Heart left ventricle (tissue), 16 donors: Measurements from ENCODE around the gene SRI. TPM values are rescaled to one million over a fixed set of nuclear protein-coding genes. Genes with fewer than 3 reads are reported as not detected.

Experiments used
- ATAC-seq, 4 donors: fragments of 200-7000 bp; cut with Tn5 transposase; one replicate each; pipeline ENCODE4 v1.9.1; 2020 to 2022; ENCODE audit warnings: moderate library complexity in 4 of 4, mild to moderate bottlenecking in 3 of 4, moderate number of reproducible peaks in 1 of 4
- DNase-seq, 5 donors: peaks; one replicate each; pipeline ENCODE4 v3.0.0-alpha.2; 2020
- H3K27ac ChIP-seq, 12 donors: fragments of 200-600 bp; sonication (generic) in 4 of 12; one replicate each; pipeline versions ENCODE4 v1.5.0 to v1.8.0; 2016 to 2022; ENCODE audit warnings: mild to moderate bottlenecking in 2 of 12
- H3K27me3 ChIP-seq, 9 donors: fragments of 200-600 bp; sonication (generic) in 2 of 9; one replicate each; pipeline versions ENCODE4 v1.5.1 to v1.8.0; 2016 to 2022; ENCODE audit warnings: mild to moderate bottlenecking in 3 of 9
- H3K36me3 ChIP-seq, 9 donors: fragments of 200-600 bp; sonication (generic) in 2 of 9; one replicate each; pipeline versions ENCODE4 v1.5.0 to v1.8.0; 2018 to 2022; ENCODE audit warnings: mild to moderate bottlenecking in 2 of 9
- H3K4me1 ChIP-seq, 12 donors: fragments of 200-600 bp; sonication (generic) in 4 of 12; one replicate each; pipeline versions ENCODE4 v1.5.0 to v1.8.0; 2016 to 2022; ENCODE audit warnings: mild to moderate bottlenecking in 3 of 12
- H3K4me3 ChIP-seq, 12 donors: fragments of 200-600 bp; sonication (generic) in 4 of 12; one replicate each; pipeline versions ENCODE4 v1.5.0 to v1.8.0; 2017 to 2022; ENCODE audit warnings: mild to moderate bottlenecking in 9 of 12, moderate library complexity in 4 of 12
- H3K9me3 ChIP-seq, 12 donors: fragments of 200-600 bp; sonication (generic) in 4 of 12; one replicate each; pipeline versions ENCODE4 v1.5.0 to v1.8.0; 2016 to 2022; ENCODE audit warnings: mild to moderate bottlenecking in 1 of 12
- CTCF ChIP-seq, 12 donors: fragments of 200-600 bp; sonication (generic) in 4 of 12; IDR thresholded peaks; one replicate each; pipeline versions ENCODE4 v1.5.0 to v1.8.0; 2018 to 2022; ENCODE audit warnings: antibody characterized with exemption in 12 of 12, mild to moderate bottlenecking in 5 of 12
- POLR2A ChIP-seq, 2 donors: fragments of 450-650 bp; IDR thresholded peaks; one replicate each; pipeline ENCODE4 v1.6.1; 2017; ENCODE audit warnings: antibody characterized with exemption in 2 of 2, mild to moderate bottlenecking in 2 of 2, moderate library complexity in 2 of 2
- WGBS, 4 donors: extraction: QIAGEN DNeasy Blood & Tissue Kit in 2 of 4; methylation state at CpG; one replicate each; pipeline versions ENCODE4 v1.1.5 to v1.1.7; 2013 to 2018; 5-methylcytosine and 5-hydroxymethylcytosine counted together
- intact Hi-C, 10 donors: fragments of 100-400 bp; cut with DNase I; formaldehyde crosslinking; loops; one replicate each; pipeline versions ENCODE4 v1.11.1 to v1.14.2; 2022
- polyA plus RNA-seq, 2 donors: library from polyadenylated mRNA; stranded (reverse); fragments of 200-250 nt; gene quantifications; one replicate each; pipeline ENCODE4 v1.2.3, GENCODE V29; 2013
- total RNA-seq, 9 donors: library from RNA; depleted of rRNA in 2 of 9; stranded (reverse); fragments of >200 nt in 2 of 9; fragmentation: NEBNext Ultra II Directional in 3 of 9; extraction: Animal tissue kit (Norgen Biotek cat#: 25700) in 3 of 9; gene quantifications; one replicate each; pipeline versions ENCODE4 v1.1.0 to v1.2.4, GENCODE V29; 2016 to 2023
- donor health status: ischemic (EF 13 %, LVEDD 7.1; RV severe dilation, severe dysfunction).
- donor health status: healthy with polysubstance abuse.
- donor health status: DM: no; HTN: yes; CAD: no.
- donor health status: DM: no; HTN: no; CAD: no.
- donor health status: ischemic (EF 25% LVEDD 6.9; RV normal size, moderate dysfunction).
- donor health status: ischemic (EF 25% LVEDD 5.7; RV mildly dilated, moderate dysfunction).
- donor health status: healthy.
- donor health status: DM: yes; HTN: yes; CAD: no.
- donor health status: ischemic (EF 35%, LVEDD 5.7; RV mildly dilated, moderate dysfunction).
- donor health status: nonischemic (EF 11% LVEDD 7.7; RV severe dilation, severe dysfunction).
- donor health status: DM: yes; HTN: yes; CAD: no.
- donor health status: PGD.
- donor health status: ischemic (EF 29% LVEDD 5.4; RV normal size, mild dysfunction).
- donor health status: nonischemic (EF 23%, LVEDD 6.1; RV moderate dilation, normal function).

The SRI gene
- total and polyA plus RNA-seq, 11 donors: 25.9 to 88.5 (median 68.9) TPM

GRCh38 chr7:88226201-88226600 lies 6.4 kb upstream of the SRI start:
- no peak overlapping the region for H3K4me3 ChIP-seq
- intact Hi-C loops: no loop called here
- H3K4me1 ChIP-seq: peaks cover 0 to under 1% (median 0%) of the 10 kb centered on the region in 12 donors
- ATAC-seq: no peak
- H3K36me3 ChIP-seq: no peaks in the 10 kb centered on the region
- no peaks in the 10 kb centered on the region for H3K27me3 ChIP-seq
- H3K27ac ChIP-seq: no peak overlapping the region
- DNase-seq: no peak
- TF ChIP-seq CTCF (IDR thresholded peaks at IDR 0.05) (no peak), POLR2A (IDR thresholded peaks at IDR 0.05) (no peak)
- WGBS, 4 donors: 87 to 95% (median 92%) methylated on average over 4 of the region's 4 CpGs
- peaks cover 0 to 17% (median 5%) of the 10 kb centered on the region in 12 donors for H3K9me3 ChIP-seq

GRCh38 chr7:88224601-88225275 lies 4.9 kb upstream of the SRI start:
- H3K4me3 ChIP-seq: no peak overlapping the region
- H3K36me3 ChIP-seq: no peaks in the 10 kb centered on the region
- intact Hi-C loops: no loop called here
- TF ChIP-seq POLR2A (IDR thresholded peaks at IDR 0.05): no peak
- TF ChIP-seq CTCF (IDR thresholded peaks at IDR 0.05): no peak
- WGBS, 4 donors: 50 to 64% (median 58%) methylated on average over 2 of the region's 2 CpGs
- DNase-seq (no peak), ATAC-seq (no peak)
- peaks cover 0 to 9% (median 0%) of the 10 kb centered on the region in 12 donors for H3K4me1 ChIP-seq
- no peaks in the 10 kb centered on the region for H3K27me3 ChIP-seq
- H3K9me3 ChIP-seq: peaks cover 0 to 17% (median 5%) of the 10 kb centered on the region in 12 donors
- H3K27ac ChIP-seq: no peak overlapping the region

DNA sequence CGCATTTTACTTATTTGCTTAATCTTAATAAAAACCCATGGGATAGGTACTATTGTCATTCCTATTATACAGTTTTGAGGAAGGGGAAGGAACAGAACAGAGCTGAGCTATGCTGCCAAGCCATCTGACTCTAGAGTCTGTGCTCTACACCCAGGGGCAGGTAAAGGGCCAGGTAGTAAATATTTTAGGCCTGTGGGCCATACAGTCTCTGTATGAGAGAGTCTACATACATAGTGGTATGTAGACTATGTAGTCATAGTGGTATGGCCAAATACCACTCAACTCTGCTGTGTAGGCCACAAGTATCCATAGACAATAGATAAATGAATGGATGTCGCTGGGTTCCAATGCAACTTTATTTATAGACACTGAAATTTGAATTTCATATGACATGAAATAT lies 3.4 kb upstream of the SRI start:
- DNase-seq: no peak
- Histone ChIP-seq H3K4me1 (peaks cover 0 to 18% (median 8%) of the 10 kb centered on the region in 12 donors), H3K36me3 (no peaks in the 10 kb centered on the region), H3K4me3 (no peak overlapping the region), H3K27ac (no peak overlapping the region), H3K9me3 (peaks cover 0 to 6% (median 0%) of the 10 kb centered on the region in 12 donors), H3K27me3 (no peaks in the 10 kb centered on the region)
- intact Hi-C loops: no loop called here
- no peak for ATAC-seq
- TF ChIP-seq CTCF (IDR thresholded peaks at IDR 0.05) (no peak), POLR2A (IDR thresholded peaks at IDR 0.05) (no peak)
- WGBS, 4 donors: 97 to 100% (median 97%) methylated on average over 2 of the region's 2 CpGs

DNA sequence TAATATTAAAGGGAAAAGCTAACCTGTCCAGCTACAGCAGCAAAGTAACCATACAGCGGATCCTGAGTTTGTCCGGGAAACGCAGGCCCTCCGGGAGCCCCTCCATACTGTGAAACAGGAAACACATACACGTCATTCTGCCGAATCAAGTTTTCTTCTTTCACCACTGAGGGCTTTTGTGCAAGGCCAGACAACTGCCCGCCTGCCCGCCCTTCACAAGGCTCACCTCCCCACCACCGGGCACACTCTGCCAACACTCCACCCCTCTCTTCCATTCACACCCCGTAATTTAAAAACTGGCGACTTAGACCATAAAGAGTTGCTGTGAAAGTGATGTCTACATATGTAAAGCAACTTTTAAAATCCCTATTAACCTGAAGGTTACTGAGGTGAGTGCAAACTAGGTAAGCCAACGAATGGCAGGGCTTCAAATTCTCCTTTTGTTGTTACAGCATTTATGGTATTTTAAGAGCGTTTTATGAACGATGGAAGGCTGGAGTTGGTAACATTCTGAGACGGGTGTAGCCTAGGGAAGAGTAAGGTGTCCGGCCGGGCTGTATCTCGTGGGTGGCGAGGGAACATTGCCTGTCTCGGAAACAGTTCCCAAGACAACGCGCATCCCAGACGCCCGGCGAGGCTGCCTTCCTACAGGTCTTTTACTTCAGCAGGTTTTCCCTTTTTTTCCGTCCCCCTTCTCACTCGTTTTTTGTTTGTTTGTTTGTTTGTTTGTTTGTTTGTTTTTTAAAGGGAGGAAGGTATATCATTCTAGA lies 817 bp downstream of the SRI start:
- ATAC-seq: peak; percentile 20 to 69 (median 48)

More for the DNA sequence above, 817 bp downstream of the SRI start:
- TF ChIP-seq CTCF (IDR thresholded peaks at IDR 0.05) (no peak), POLR2A (IDR thresholded peaks at IDR 0.05) (no peak)
- no peaks in the 10 kb centered on the region for H3K9me3 ChIP-seq
- 1% methylated on average over 27 of the region's 27 CpGs for WGBS, 4 donors
- peaks cover 0 to 26% (median 14%) of the 10 kb centered on the region in 12 donors for H3K4me1 ChIP-seq
- no peaks in the 10 kb centered on the region for H3K27me3 ChIP-seq
- H3K4me3 ChIP-seq: peak overlapping the region; percentile 69 to 98 (median 90)
- DNase-seq: peak; percentile 42 to 65 (median 49)
- H3K27ac ChIP-seq: peak overlapping the region; percentile 64 to 96 (median 89)
- peaks cover 0 to 38% (median 32%) of the 10 kb centered on the region in 9 donors for H3K36me3 ChIP-seq
- intact Hi-C loops: loop anchor here in 1 of 10 donors (5.0 kb wide), 1 partner anchor 342 kb away; the partner anchor contains the start of genes DBF4 and SLC25A40
